ENCODE measurements around the gene MAN1C1.

Gene MAN1C1

GRCh38 chr1:25804244-25804963 is 187.8 kb downstream of the MAN1C1 start:
- no peaks in the 10 kb centered on the region for H3K9me3 ChIP-seq (ENCODE audit: control insufficient read depth, insufficient read depth, low read length)
- WGBS (ENCODE audit: insufficient coverage, insufficient read length) = no CpG with 5 or more reads among the region's 10 CpGs
- no peaks in the 10 kb centered on the region for H3K4me1 ChIP-seq (ENCODE audit: control insufficient read depth, insufficient read depth, low read length)
- H3K36me3 ChIP-seq (ENCODE audit: control insufficient read depth, insufficient read depth, low read length) = peaks cover 12% of the 10 kb centered on the region
- no peak overlapping the region for H3K4me3 ChIP-seq (ENCODE audit: low read length)
- H3K27me3 ChIP-seq (ENCODE audit: control insufficient read depth, insufficient read depth, low read length) = no peaks in the 10 kb centered on the region
- no peak overlapping the region for H3K27ac ChIP-seq (ENCODE audit: low read length)
- DNase-seq (ENCODE audit: low read depth, low spot score) = no peak

GRCh38 chr1:25804964-25805862 is 188.6 kb downstream of the MAN1C1 start:
- Histone ChIP-seq H3K27me3 (ENCODE audit: control insufficient read depth, insufficient read depth, low read length) (no peaks in the 10 kb centered on the region), H3K4me3 (ENCODE audit: low read length) (no peak overlapping the region), H3K9me3 (ENCODE audit: control insufficient read depth, insufficient read depth, low read length) (no peaks in the 10 kb centered on the region), H3K4me1 (ENCODE audit: control insufficient read depth, insufficient read depth, low read length) (no peaks in the 10 kb centered on the region), H3K27ac (ENCODE audit: low read length) (no peak overlapping the region), H3K36me3 (ENCODE audit: control insufficient read depth, insufficient read depth, low read length) (peaks cover 12% of the 10 kb centered on the region)
- DNase-seq (ENCODE audit: low read depth, low spot score) = no peak
- WGBS (ENCODE audit: insufficient coverage, insufficient read length) = no CpG with 5 or more reads among the region's 15 CpGs

- Histone ChIP-seq H3K36me3 (ENCODE audit: control insufficient read depth, insufficient read depth, low read length) (peaks cover 12% of the 10 kb centered on the region), H3K4me3 (ENCODE audit: low read length) (no peak overlapping the region), H3K27ac (ENCODE audit: low read length) (no peak overlapping the region), H3K4me1 (ENCODE audit: control insufficient read depth, insufficient read depth, low read length) (no peaks in the 10 kb centered on the region), H3K9me3 (ENCODE audit: control insufficient read depth, insufficient read depth, low read length) (no peaks in the 10 kb centered on the region), H3K27me3 (ENCODE audit: control insufficient read depth, insufficient read depth, low read length) (no peaks in the 10 kb centered on the region)
- DNase-seq (ENCODE audit: low read depth, low spot score) = no peak
- WGBS (ENCODE audit: insufficient coverage, insufficient read length) = no CpG with 5 or more reads among the region's 3 CpGs
Measured at GRCh38 chr1:25805863-25806225, 189.3 kb downstream of the MAN1C1 start.

- no peak for DNase-seq (ENCODE audit: low read depth, low spot score)
- peaks cover 12% of the 10 kb centered on the region for H3K36me3 ChIP-seq (ENCODE audit: control insufficient read depth, insufficient read depth, low read length)
- H3K9me3 ChIP-seq (ENCODE audit: control insufficient read depth, insufficient read depth, low read length) = no peaks in the 10 kb centered on the region
- peaks cover 1% of the 10 kb centered on the region for H3K4me1 ChIP-seq (ENCODE audit: control insufficient read depth, insufficient read depth, low read length)
- no peaks in the 10 kb centered on the region for H3K27me3 ChIP-seq (ENCODE audit: control insufficient read depth, insufficient read depth, low read length)
- no peak overlapping the region for H3K27ac ChIP-seq (ENCODE audit: low read length)
- no CpG with 5 or more reads among the region's 4 CpGs for WGBS (ENCODE audit: insufficient coverage, insufficient read length)
- H3K4me3 ChIP-seq (ENCODE audit: low read length) = no peak overlapping the region
Measured at GRCh38 chr1:25806418-25806817, 189.8 kb downstream of the MAN1C1 start.

GRCh38 chr1:25807480-25808390 is 191.1 kb downstream of the MAN1C1 start:
- H3K27ac ChIP-seq (ENCODE audit: low read length) = no peak overlapping the region
- no peak for DNase-seq (ENCODE audit: low read depth, low spot score)
- H3K9me3 ChIP-seq (ENCODE audit: control insufficient read depth, insufficient read depth, low read length) = no peaks in the 10 kb centered on the region
- no peak overlapping the region for H3K4me3 ChIP-seq (ENCODE audit: low read length)
- peaks cover 12% of the 10 kb centered on the region for H3K36me3 ChIP-seq (ENCODE audit: control insufficient read depth, insufficient read depth, low read length)
- no peaks in the 10 kb centered on the region for H3K27me3 ChIP-seq (ENCODE audit: control insufficient read depth, insufficient read depth, low read length)
- WGBS (ENCODE audit: insufficient coverage, insufficient read length) = no CpG with 5 or more reads among the region's 20 CpGs
- peaks cover 1% of the 10 kb centered on the region for H3K4me1 ChIP-seq (ENCODE audit: control insufficient read depth, insufficient read depth, low read length)

GRCh38 chr1:25808481-25809244 is 192.1 kb downstream of the MAN1C1 start:
- Histone ChIP-seq H3K4me1 (ENCODE audit: control insufficient read depth, insufficient read depth, low read length) (peaks cover 1% of the 10 kb centered on the region), H3K9me3 (ENCODE audit: control insufficient read depth, insufficient read depth, low read length) (no peaks in the 10 kb centered on the region), H3K36me3 (ENCODE audit: control insufficient read depth, insufficient read depth, low read length) (peaks cover 12% of the 10 kb centered on the region), H3K27me3 (ENCODE audit: control insufficient read depth, insufficient read depth, low read length) (no peaks in the 10 kb centered on the region), H3K27ac (ENCODE audit: low read length) (no peak overlapping the region), H3K4me3 (ENCODE audit: low read length) (no peak overlapping the region)
- WGBS (ENCODE audit: insufficient coverage, insufficient read length) = no CpG with 5 or more reads among the region's 34 CpGs
- DNase-seq (ENCODE audit: low read depth, low spot score) = no peak

GRCh38 chr1:25809283-25809926 is 192.8 kb downstream of the MAN1C1 start:
- DNase-seq (ENCODE audit: low read depth, low spot score) = no peak
- Histone ChIP-seq H3K4me3 (ENCODE audit: low read length) (no peak overlapping the region), H3K4me1 (ENCODE audit: control insufficient read depth, insufficient read depth, low read length) (peaks cover 1% of the 10 kb centered on the region), H3K36me3 (ENCODE audit: control insufficient read depth, insufficient read depth, low read length) (peaks cover 12% of the 10 kb centered on the region), H3K9me3 (ENCODE audit: control insufficient read depth, insufficient read depth, low read length) (no peaks in the 10 kb centered on the region), H3K27me3 (ENCODE audit: control insufficient read depth, insufficient read depth, low read length) (no peaks in the 10 kb centered on the region), H3K27ac (ENCODE audit: low read length) (no peak overlapping the region)
- WGBS (ENCODE audit: insufficient coverage, insufficient read length) = no CpG with 5 or more reads among the region's 18 CpGs

GRCh38 chr1:25809929-25810328 is 193.3 kb downstream of the MAN1C1 start:
- no peak overlapping the region for H3K4me3 ChIP-seq (ENCODE audit: low read length)
- WGBS (ENCODE audit: insufficient coverage, insufficient read length) = no CpG with 5 or more reads among the region's 7 CpGs
- H3K27ac ChIP-seq (ENCODE audit: low read length) = no peak overlapping the region
- no peaks in the 10 kb centered on the region for H3K9me3 ChIP-seq (ENCODE audit: control insufficient read depth, insufficient read depth, low read length)
- H3K27me3 ChIP-seq (ENCODE audit: control insufficient read depth, insufficient read depth, low read length) = no peaks in the 10 kb centered on the region
- peaks cover 1% of the 10 kb centered on the region for H3K4me1 ChIP-seq (ENCODE audit: control insufficient read depth, insufficient read depth, low read length)
- H3K36me3 ChIP-seq (ENCODE audit: control insufficient read depth, insufficient read depth, low read length) = peaks cover 12% of the 10 kb centered on the region
- DNase-seq (ENCODE audit: low read depth, low spot score) = no peak

- no peak overlapping the region for H3K4me3 ChIP-seq (ENCODE audit: low read length)
- H3K9me3 ChIP-seq (ENCODE audit: control insufficient read depth, insufficient read depth, low read length) = no peaks in the 10 kb centered on the region
- peaks cover 1% of the 10 kb centered on the region for H3K4me1 ChIP-seq (ENCODE audit: control insufficient read depth, insufficient read depth, low read length)
- no peak for DNase-seq (ENCODE audit: low read depth, low spot score)
- peaks cover 15% of the 10 kb centered on the region for H3K36me3 ChIP-seq (ENCODE audit: control insufficient read depth, insufficient read depth, low read length)
- no peaks in the 10 kb centered on the region for H3K27me3 ChIP-seq (ENCODE audit: control insufficient read depth, insufficient read depth, low read length)
- WGBS (ENCODE audit: insufficient coverage, insufficient read length) = no CpG with 5 or more reads among the region's 21 CpGs
- H3K27ac ChIP-seq (ENCODE audit: low read length) = no peak overlapping the region
Measured at GRCh38 chr1:25810341-25811299, 194.0 kb downstream of the MAN1C1 start.
